GM12878 (cell line): Measurements from ENCODE around the gene EMB.
"Not testable (repeated sequence)": the region's sequence is repeated elsewhere in the genome, so short reads cannot be mapped to it uniquely, and the experiment has no call there.

Source experiments
- BRCA1 ChIP-seq: IDR thresholded peaks from 2 replicates; pipeline ENCODE4 v1.6.1; 2011; ENCODE audit warnings: low read depth, low read length, improper control_type of control experiment
- CEBPB ChIP-seq, 2 experiments: fragments of 150-350 bp in 1 of 2; IDR thresholded peaks; 2 replicates each; pipeline ENCODE4 v1.6.1; 2012 to 2014; ENCODE audit warnings: low read depth in 2 of 2, low read length in 2 of 2, borderline replicate concordance in 1 of 2, inconsistent platforms in 1 of 2
- CTCF ChIP-seq, 3 experiments: IDR thresholded peaks in 2 of 3; conservative IDR thresholded peaks in 1 of 3; 2 replicates each; pipeline ENCODE4 v1.5.1; 2011; ENCODE audit warnings: low read depth in 3 of 3, low read length in 3 of 3, mild to moderate bottlenecking in 3 of 3, control low read depth in 2 of 3, moderate library complexity in 2 of 3, inconsistent platforms in 1 of 3, mixed read lengths in 1 of 3; ENCODE audit not compliant: control insufficient read depth in 2 of 3, insufficient read depth in 1 of 3; ENCODE audit errors: extremely low read depth in 1 of 3
- FOXK2 ChIP-seq: fragments of 450-650 bp; IDR thresholded peaks from 2 replicates; pipeline ENCODE4 v1.6.1; 2017; ENCODE audit warnings: mild to moderate bottlenecking, moderate library complexity
- MAX ChIP-seq: IDR thresholded peaks from 2 replicates; pipeline ENCODE4 v1.6.1; 2012; ENCODE audit warnings: low read depth, low read length, improper control_type of control experiment
- NBN ChIP-seq: fragments of 450-650 bp; IDR thresholded peaks from 2 replicates; pipeline ENCODE4 v1.6.1; 2016
- NR2C2 ChIP-seq: IDR thresholded peaks from 2 replicates; pipeline ENCODE4 v1.6.1; 2011; ENCODE audit warnings: borderline replicate concordance, low read depth; ENCODE audit not compliant: control insufficient read depth, insufficient read length
- POLR2A ChIP-seq: IDR thresholded peaks from 2 replicates; pipeline ENCODE4 v1.6.1; 2011; ENCODE audit warnings: low read depth, mild to moderate bottlenecking, low read length
- SREBF1 ChIP-seq: IDR thresholded peaks from 2 replicates; pipeline ENCODE4 v1.6.1; 2012; ENCODE audit warnings: mild to moderate bottlenecking, low read length
- SRF ChIP-seq, 2 experiments: IDR thresholded peaks; 2 replicates each; pipeline ENCODE4 v1.6.1; 2011; ENCODE audit warnings: low read depth in 2 of 2, low read length in 2 of 2, mild to moderate bottlenecking in 1 of 2, moderate library complexity in 1 of 2

- not testable (repeated sequence) for TF ChIP-seq POLR2A; SREBF1; BRCA1; FOXK2; NBN; CTCF (IDR thresholded peaks at IDR 0.05 in 2 of 3, conservative IDR thresholded peaks at IDR 0.05 in 1 of 3; ENCODE audit: control insufficient read depth in 2 of 3, extremely low read depth in 1 of 3, insufficient read depth in 1 of 3, low read depth in 3 of 3, low read length in 3 of 3); CEBPB (IDR thresholded peaks at IDR 0.05; ENCODE audit: borderline replicate concordance in 1 of 2, low read depth in 2 of 2, low read length in 2 of 2); SRF (IDR thresholded peaks at IDR 0.05; ENCODE audit: low read depth in 2 of 2, low read length in 2 of 2); NR2C2; MAX
Observed at GRCh38 chr5:50458372-50458771, 17.3 kb upstream of the EMB start.
